Calu3 (cell line): ENCODE measurements around the gene CDC42. TPM values are rescaled to one million over a fixed set of nuclear protein-coding genes. Genes with fewer than 3 reads are reported as not detected.

Experiments used
- BruUV-seq: library from RNA; stranded (reverse); fragments of 400-500 nt; replicated peaks from 2 replicates; lab custom pipeline; 2021; lab: Mats Ljungman, UMichigan
- CTCF ChIA-PET: fragments of 300-600 bp; sonication (Branson Sonifier 250); formaldehyde crosslinking; loops from one replicate; lab custom pipeline; 2022; ENCODE audit warnings: antibody characterized with exemption; lab: Charles Lee
- DNase-seq: peaks from one replicate; pipeline ENCODE4 v3.0.0; 2022
- H3K27ac Mint-ChIP-seq: one replicate; pipeline ENCODE4 v1.8.0; 2022; ENCODE audit warnings: mixed read lengths; ENCODE audit not compliant: unreplicated experiment
- H3K27me3 Mint-ChIP-seq: one replicate; pipeline ENCODE4 v1.8.0; 2022; ENCODE audit warnings: mixed read lengths; ENCODE audit not compliant: unreplicated experiment
- H3K36me3 Mint-ChIP-seq: one replicate; pipeline ENCODE4 v1.8.0; 2022; ENCODE audit warnings: mild to moderate bottlenecking, moderate library complexity, mixed read lengths; ENCODE audit not compliant: insufficient read depth, unreplicated experiment
- H3K4me1 Mint-ChIP-seq: one replicate; pipeline ENCODE4 v1.8.0; 2022; ENCODE audit warnings: mild to moderate bottlenecking, low read depth, mixed read lengths; ENCODE audit not compliant: unreplicated experiment
- H3K4me3 Mint-ChIP-seq: one replicate; pipeline ENCODE4 v1.8.0; 2022; ENCODE audit warnings: mild to moderate bottlenecking, low read depth, moderate library complexity, mixed read lengths; ENCODE audit not compliant: unreplicated experiment
- H3K9me3 Mint-ChIP-seq: one replicate; pipeline ENCODE4 v1.8.0; 2022; ENCODE audit warnings: low read depth, mixed read lengths; ENCODE audit not compliant: unreplicated experiment
- intact Hi-C: fragments of 100-400 bp; cut with micrococcal nuclease; formaldehyde crosslinking; loops from one replicate; pipeline ENCODE4 v1.10.0; 2022; ENCODE audit not compliant: unreplicated experiment
- total RNA-seq: library from RNA; stranded (reverse); gene quantifications from 2 replicates; pipeline ENCODE4 v1.2.3, GENCODE V29; 2022
- TF ChIP-seq, protein P1 (sequence below): fragments of 200-600 bp; IDR thresholded peaks from one replicate; pipeline ENCODE4 v1.8.0; 2022; ENCODE audit warnings: antibody characterized with exemption; ENCODE audit not compliant: unreplicated experiment

The CDC42 gene
- total RNA-seq, 1 experiment from 2014 or later: 204 TPM

DNA sequence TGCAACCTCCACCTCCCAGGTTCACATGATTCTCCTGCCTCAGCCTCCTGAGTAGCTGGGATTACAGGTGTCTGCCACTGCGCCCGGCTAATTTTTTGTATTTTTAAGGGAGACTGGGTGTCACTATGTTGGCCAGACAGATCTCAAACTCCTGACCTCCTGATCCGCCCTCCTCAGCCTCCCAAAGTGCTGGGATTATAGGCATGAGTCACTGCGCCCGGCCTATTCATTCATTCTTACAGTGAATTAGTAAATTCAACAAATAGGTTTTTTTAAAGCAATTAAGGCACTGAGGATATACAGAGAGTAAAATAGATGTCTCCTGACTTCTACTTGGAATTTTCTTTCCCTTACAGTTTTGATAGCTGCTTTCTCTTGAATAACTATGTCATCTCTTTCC is 43.5 kb downstream of the CDC42 start:
- CTCF ChIA-PET: interaction anchor here (0.6 kb wide), 1 partner anchor 68 kb away, joined by 7 read pairs; no protein-coding TSS in a partner anchor
- DNase-seq: no peak

DNA sequence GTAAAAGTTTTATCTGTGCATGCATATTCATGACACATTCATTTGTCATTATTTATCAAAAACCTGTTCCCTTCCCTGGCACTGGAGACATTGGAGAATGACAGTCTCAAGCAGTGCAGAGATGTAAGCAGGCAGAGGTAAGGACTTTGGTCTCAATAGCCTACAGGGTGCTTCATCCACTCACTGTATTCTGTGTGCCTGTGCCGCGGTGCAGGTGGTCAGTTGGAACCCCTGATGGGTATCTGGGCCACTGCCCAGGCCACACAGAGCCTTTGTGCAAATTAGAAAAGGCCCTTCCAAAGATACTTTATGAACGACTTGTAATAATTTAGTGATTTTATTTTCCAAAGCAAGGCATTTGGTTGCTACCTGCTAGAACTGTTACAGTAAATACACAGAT is 44.0 kb downstream of the CDC42 start:
- H3K36me3 Mint-ChIP-seq: peaks cover 42% of the 10 kb centered on the region
- TF ChIP-seq, protein P1, sequence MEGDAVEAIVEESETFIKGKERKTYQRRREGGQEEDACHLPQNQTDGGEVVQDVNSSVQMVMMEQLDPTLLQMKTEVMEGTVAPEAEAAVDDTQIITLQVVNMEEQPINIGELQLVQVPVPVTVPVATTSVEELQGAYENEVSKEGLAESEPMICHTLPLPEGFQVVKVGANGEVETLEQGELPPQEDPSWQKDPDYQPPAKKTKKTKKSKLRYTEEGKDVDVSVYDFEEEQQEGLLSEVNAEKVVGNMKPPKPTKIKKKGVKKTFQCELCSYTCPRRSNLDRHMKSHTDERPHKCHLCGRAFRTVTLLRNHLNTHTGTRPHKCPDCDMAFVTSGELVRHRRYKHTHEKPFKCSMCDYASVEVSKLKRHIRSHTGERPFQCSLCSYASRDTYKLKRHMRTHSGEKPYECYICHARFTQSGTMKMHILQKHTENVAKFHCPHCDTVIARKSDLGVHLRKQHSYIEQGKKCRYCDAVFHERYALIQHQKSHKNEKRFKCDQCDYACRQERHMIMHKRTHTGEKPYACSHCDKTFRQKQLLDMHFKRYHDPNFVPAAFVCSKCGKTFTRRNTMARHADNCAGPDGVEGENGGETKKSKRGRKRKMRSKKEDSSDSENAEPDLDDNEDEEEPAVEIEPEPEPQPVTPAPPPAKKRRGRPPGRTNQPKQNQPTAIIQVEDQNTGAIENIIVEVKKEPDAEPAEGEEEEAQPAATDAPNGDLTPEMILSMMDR: no peak

More for the DNA sequence above, 43.5 kb downstream of the CDC42 start:
- BruUV-seq: no TSS peak
- Mint-ChIP-seq H3K4me1 (peaks cover 3% of the 10 kb centered on the region), H3K27me3 (no peaks in the 10 kb centered on the region), H3K27ac (no peak overlapping the region), H3K36me3 (peaks cover 43% of the 10 kb centered on the region), H3K4me3 (no peak overlapping the region), H3K9me3 (no peaks in the 10 kb centered on the region)
- intact Hi-C loops: no loop called here
- TF ChIP-seq, protein P1: no peak

DNA sequence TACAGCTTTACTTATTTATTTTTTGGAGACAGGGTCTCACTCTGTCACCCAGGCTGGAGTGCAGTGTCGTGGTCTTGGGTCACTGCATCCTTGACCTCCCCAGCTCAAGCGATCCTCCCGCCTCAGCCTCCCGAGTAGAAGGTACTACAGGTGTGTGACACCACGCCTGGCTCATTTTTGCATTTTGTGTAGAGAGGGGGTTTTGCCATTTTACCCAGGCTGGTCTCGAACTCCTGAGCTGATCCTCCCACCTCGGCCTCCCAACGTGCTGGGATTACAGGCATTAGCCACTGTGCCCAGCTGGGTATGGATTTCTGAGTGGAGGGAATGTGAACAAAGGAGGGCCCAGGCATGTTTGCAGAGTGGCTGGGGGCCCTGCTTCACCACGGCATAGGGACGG is 46.2 kb downstream of the CDC42 start:
- no TSS peak for BruUV-seq
- intact Hi-C loops: no loop called here

More for the DNA sequence above, 44.0 kb downstream of the CDC42 start:
- CTCF ChIA-PET: no interaction called here
- intact Hi-C loops: no loop called here
- no peaks in the 10 kb centered on the region for H3K9me3 Mint-ChIP-seq
- H3K27me3 Mint-ChIP-seq: no peaks in the 10 kb centered on the region
- DNase-seq: no peak
- H3K4me1 Mint-ChIP-seq: no peaks in the 10 kb centered on the region
- H3K4me3 Mint-ChIP-seq: no peak overlapping the region
- no TSS peak for BruUV-seq
- H3K27ac Mint-ChIP-seq: no peak overlapping the region

DNA sequence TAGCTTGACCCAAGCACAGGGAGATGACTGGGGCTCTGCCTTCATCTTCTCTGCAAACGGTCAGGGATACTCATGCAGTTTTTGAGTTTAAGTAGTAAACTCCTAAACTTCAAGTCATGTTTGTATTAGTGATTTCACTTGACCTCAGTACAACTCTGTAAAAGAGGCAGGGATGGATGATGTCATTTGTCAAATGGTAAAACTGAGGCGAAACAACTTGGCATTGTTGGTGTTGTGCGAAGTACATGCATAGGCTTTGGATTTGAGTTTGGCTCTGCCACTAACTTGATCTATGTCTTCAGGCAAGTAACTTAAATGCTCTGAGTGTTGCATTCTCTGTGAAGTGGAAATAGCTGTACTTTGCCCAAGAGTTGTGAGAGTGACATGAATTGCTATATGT is 47.7 kb downstream of the CDC42 start:
- peaks cover 32% of the 10 kb centered on the region for H3K36me3 Mint-ChIP-seq
- CTCF ChIA-PET: interaction anchor here (0.7 kb wide), 1 partner anchor 361 kb away, joined by 3 read pairs; no protein-coding TSS in a partner anchor
- no peak overlapping the region for H3K4me3 Mint-ChIP-seq
- H3K27me3 Mint-ChIP-seq: no peaks in the 10 kb centered on the region
- intact Hi-C loops: loop anchor here (10.0 kb wide), 1 partner anchor 315 kb away; no protein-coding TSS in a partner anchor
- no peaks in the 10 kb centered on the region for H3K9me3 Mint-ChIP-seq
- no peak for DNase-seq
- no peak overlapping the region for H3K27ac Mint-ChIP-seq
- BruUV-seq: no TSS peak
- TF ChIP-seq, protein P1: no peak
- no peaks in the 10 kb centered on the region for H3K4me1 Mint-ChIP-seq

More for the DNA sequence above, 46.2 kb downstream of the CDC42 start:
- peaks cover 36% of the 10 kb centered on the region for H3K36me3 Mint-ChIP-seq
- CTCF ChIA-PET: interaction anchor here (0.6 to 1.6 kb wide), 2 partner anchors 59 to 94 kb away, joined by 3 to 4 read pairs; no protein-coding TSS in a partner anchor
- TF ChIP-seq, protein P1: no peak
- no peak overlapping the region for H3K4me3 Mint-ChIP-seq
- H3K27ac Mint-ChIP-seq: no peak overlapping the region
- H3K4me1 Mint-ChIP-seq: no peaks in the 10 kb centered on the region
- no peak for DNase-seq
- no peaks in the 10 kb centered on the region for H3K9me3 Mint-ChIP-seq
- no peaks in the 10 kb centered on the region for H3K27me3 Mint-ChIP-seq
